Activated naive CD4-positive, alpha-beta T cell treated with anti-CD3 and anti-CD28 coated beads, Interleukin-2, amount 10 ng/mL, durations not matched to agents 7 days and 5 days (primary cell): Measurements from ENCODE around the gene ZNF407.

ENCODE experiments used
- CTCF ChIA-PET: fragments of 350-600 bp; sonication (Branson Sonifier 250); formaldehyde crosslinking; loops from one replicate; lab custom pipeline; 2021; ENCODE audit warnings: antibody characterized with exemption; lab: Charles Lee
- DNase-seq: peaks from one replicate; pipeline ENCODE4 v3.0.0-alpha.2; 2020
- H3K27ac Mint-ChIP-seq: one replicate; pipeline ENCODE4 v1.8.0; 2021; ENCODE audit warnings: mild to moderate bottlenecking, moderate library complexity, mixed read lengths
- H3K27me3 Mint-ChIP-seq: one replicate; pipeline ENCODE4 v1.8.0; 2021; ENCODE audit warnings: mild to moderate bottlenecking, mixed read lengths
- H3K36me3 Mint-ChIP-seq: one replicate; pipeline ENCODE4 v1.8.0; 2021; ENCODE audit warnings: mixed read lengths
- H3K4me1 Mint-ChIP-seq: one replicate; pipeline ENCODE4 v1.8.0; 2021; ENCODE audit warnings: mixed read lengths
- H3K4me3 Mint-ChIP-seq: one replicate; pipeline ENCODE4 v1.8.0; 2021; ENCODE audit warnings: mild to moderate bottlenecking, moderate library complexity, mixed read lengths
- H3K9me3 Mint-ChIP-seq: one replicate; pipeline ENCODE4 v1.8.0; 2021; ENCODE audit warnings: mixed read lengths

The ZNF407 gene

GRCh38 chr18:75066936-75067335 is 469.3 kb downstream of the ZNF407 start:
- Mint-ChIP-seq H3K4me1 (peaks cover 27% of the 10 kb centered on the region), H3K27ac (peak overlapping the region; percentile 46), H3K9me3 (peaks cover under 1% of the 10 kb centered on the region), H3K4me3 (no peak overlapping the region), H3K36me3 (peaks cover 16% of the 10 kb centered on the region), H3K27me3 (no peaks in the 10 kb centered on the region)
- CTCF ChIA-PET, result no interaction called here
- no peak for DNase-seq

GRCh38 chr18:75067996-75068645 is 470.5 kb downstream of the ZNF407 start:
- CTCF ChIA-PET, result no interaction called here
- Mint-ChIP-seq H3K9me3 (peaks cover 5% of the 10 kb centered on the region), H3K4me1 (peaks cover 32% of the 10 kb centered on the region), H3K36me3 (peaks cover 21% of the 10 kb centered on the region), H3K27ac (no peak overlapping the region), H3K27me3 (no peaks in the 10 kb centered on the region), H3K4me3 (no peak overlapping the region)
- no peak for DNase-seq

DNA sequence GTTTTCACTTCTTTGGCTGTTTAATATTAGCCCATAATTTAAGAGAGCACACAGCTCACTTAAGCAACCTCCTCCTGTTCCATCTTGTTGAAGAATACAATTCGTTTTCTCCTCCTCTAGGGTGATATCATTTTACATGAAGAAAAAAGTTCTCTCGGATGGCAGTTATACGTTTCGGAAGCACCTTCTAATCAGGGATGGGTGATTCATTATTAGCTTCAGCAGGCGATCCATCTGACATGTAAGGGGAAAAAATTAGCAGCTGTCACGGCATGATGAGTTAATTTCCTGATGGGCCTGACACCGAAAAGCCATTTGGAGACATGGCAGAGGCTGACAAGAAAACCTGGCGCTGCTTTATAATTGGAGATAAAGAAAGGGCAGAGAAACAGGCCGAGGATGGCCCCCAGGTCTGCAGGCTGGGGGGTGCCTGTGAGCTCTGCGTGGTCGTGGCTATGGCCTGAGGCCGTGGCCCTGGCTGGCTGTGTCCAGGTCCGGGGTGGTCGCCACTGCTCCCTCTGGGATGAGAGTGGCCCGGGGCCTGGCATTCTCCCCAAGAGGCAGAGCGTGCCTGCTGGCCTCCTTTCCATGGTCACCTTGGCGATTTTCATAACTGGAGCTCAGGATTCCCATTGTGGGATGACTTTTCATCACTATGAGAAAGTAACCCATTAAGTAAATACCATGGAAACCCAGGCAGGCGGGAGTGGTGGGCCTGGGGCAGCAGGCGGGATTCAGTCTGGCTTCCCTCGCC is 471.2 kb downstream of the ZNF407 start:
- CTCF ChIA-PET, result no interaction called here
- H3K36me3 Mint-ChIP-seq, result peaks cover 21% of the 10 kb centered on the region
- DNase-seq, result no peak
- no peak overlapping the region for H3K4me3 Mint-ChIP-seq
- H3K27ac Mint-ChIP-seq, result no peak overlapping the region
- H3K27me3 Mint-ChIP-seq, result no peaks in the 10 kb centered on the region
- peaks cover 11% of the 10 kb centered on the region for H3K9me3 Mint-ChIP-seq
- peaks cover 32% of the 10 kb centered on the region for H3K4me1 Mint-ChIP-seq

- Mint-ChIP-seq H3K4me3 (peak overlapping the region; percentile 70), H3K4me1 (peaks cover 32% of the 10 kb centered on the region), H3K36me3 (peaks cover 23% of the 10 kb centered on the region), H3K27ac (peak overlapping the region; percentile 99), H3K27me3 (no peaks in the 10 kb centered on the region), H3K9me3 (peaks cover 17% of the 10 kb centered on the region)
- DNase-seq, result no peak
- CTCF ChIA-PET, result no interaction called here
Measured at GRCh38 chr18:75070235-75070624, 472.6 kb downstream of the ZNF407 start.

- Mint-ChIP-seq H3K27ac (peak overlapping the region; percentile 99), H3K4me3 (peak overlapping the region; percentile 70)
- CTCF ChIA-PET, result no interaction called here
Measured at GRCh38 chr18:75070625-75071483, 473.2 kb downstream of the ZNF407 start.

GRCh38 chr18:75071484-75071785 is 473.8 kb downstream of the ZNF407 start:
- Mint-ChIP-seq H3K27ac (peak overlapping the region; percentile 99), H3K4me1 (peaks cover 32% of the 10 kb centered on the region)
- CTCF ChIA-PET, result interaction anchor here (1.0 kb wide), 1 partner anchor 139 kb away, joined by 3 read pairs; the partner anchor contains the start of gene TSHZ1

More at GRCh38 chr18:75070625-75071483, 473.2 kb downstream of the ZNF407 start:
- peak; percentile 83 for DNase-seq
- Mint-ChIP-seq H3K36me3 (peaks cover 18% of the 10 kb centered on the region), H3K9me3 (peaks cover 21% of the 10 kb centered on the region), H3K27me3 (no peaks in the 10 kb centered on the region), H3K4me1 (peaks cover 32% of the 10 kb centered on the region)

DNA sequence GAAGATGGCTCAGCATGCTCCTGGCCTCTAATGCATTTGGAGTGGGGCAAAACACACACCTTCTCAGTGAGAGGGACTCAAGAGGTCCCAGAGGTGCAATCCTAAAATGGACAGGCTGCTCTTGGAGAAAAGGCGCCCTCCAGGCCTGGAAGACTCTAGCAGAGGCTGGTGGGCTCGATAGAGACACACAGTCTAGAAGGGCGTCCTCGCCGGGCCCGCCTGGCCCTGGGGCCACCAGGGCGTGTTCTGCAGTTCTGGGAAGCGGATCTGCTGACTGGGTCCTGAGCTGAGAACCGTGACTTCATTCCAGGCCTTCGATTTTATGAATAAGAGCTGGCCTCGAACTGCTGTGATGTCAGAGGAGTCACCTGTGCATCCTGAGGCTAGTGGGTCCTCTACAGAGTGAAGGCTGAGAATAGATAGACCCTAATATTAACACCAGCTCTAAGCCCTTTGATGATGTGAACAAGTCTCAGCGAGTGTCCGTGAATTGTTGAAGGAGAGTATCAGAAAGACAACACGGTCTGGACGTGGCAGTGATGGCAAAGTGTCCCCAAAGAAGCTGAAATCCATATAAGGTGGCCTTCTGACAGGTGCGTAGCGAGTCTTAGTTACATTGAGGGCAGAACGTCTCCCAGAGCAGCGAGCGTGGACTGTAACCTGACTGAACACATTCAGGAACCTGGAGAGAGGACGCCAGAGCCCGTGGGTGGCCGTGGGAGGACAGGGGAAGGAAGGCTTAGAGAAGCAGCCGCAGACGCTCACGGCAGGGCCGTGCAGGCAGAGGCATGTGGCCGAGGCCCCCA is 474.4 kb downstream of the ZNF407 start:
- Mint-ChIP-seq H3K4me1 (peaks cover 32% of the 10 kb centered on the region), H3K36me3 (peaks cover 24% of the 10 kb centered on the region), H3K4me3 (peak overlapping the region; percentile 70), H3K9me3 (peaks cover 27% of the 10 kb centered on the region), H3K27me3 (no peaks in the 10 kb centered on the region), H3K27ac (peak overlapping the region; percentile 99)
- no peak for DNase-seq
- CTCF ChIA-PET, result interaction anchor here (1.0 kb wide), 1 partner anchor 138 kb away, joined by 3 read pairs; the partner anchor contains the start of gene TSHZ1

More at GRCh38 chr18:75071484-75071785, 473.8 kb downstream of the ZNF407 start:
- DNase-seq, result no peak
- H3K9me3 Mint-ChIP-seq, result peaks cover 25% of the 10 kb centered on the region
- H3K27me3 Mint-ChIP-seq, result no peaks in the 10 kb centered on the region
- peak overlapping the region; percentile 70 for H3K4me3 Mint-ChIP-seq
- peaks cover 22% of the 10 kb centered on the region for H3K36me3 Mint-ChIP-seq

DNA sequence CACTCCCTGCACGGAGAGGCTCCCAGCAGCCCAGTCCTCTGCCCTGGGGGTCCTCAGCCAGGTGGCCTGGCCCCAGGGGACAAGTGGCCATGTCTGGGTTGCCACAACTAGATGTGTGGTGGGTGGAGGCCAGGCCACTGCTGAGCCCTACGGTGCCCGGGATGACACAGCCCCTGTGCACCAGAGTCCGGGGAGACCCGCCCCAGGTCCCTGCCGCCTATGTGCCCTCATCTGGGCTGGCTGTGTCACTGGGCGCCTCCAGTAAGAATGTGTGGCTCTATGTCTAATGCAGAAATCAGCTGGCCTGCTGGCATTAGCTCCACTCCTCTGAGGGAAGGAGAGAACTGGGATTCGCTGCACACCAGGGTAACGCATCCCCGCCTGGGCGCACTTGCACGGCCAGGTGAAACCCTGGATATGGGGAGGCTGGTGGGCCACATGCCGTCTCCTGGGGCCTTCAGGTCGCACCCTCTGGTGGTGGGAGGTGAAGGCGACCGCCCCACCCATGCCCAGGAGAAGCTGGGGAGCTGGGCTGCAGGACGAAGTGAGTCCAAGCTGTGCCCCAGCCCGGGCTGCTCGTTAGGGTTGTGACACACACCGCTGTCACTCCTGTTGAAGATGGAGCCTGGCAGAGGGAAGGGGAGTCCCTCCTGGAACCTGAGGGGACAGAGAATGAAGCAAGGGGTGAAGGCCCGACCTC is 475.2 kb downstream of the ZNF407 start:
- no peak for DNase-seq
- Mint-ChIP-seq H3K9me3 (peaks cover 30% of the 10 kb centered on the region), H3K4me1 (peaks cover 32% of the 10 kb centered on the region), H3K36me3 (peaks cover 24% of the 10 kb centered on the region), H3K27me3 (no peaks in the 10 kb centered on the region), H3K4me3 (no peak overlapping the region), H3K27ac (peak overlapping the region; percentile 42)
- CTCF ChIA-PET, result interaction anchor here (0.7 kb wide), 1 partner anchor 98 kb away, joined by 3 read pairs; no protein-coding TSS in a partner anchor

- H3K9me3 Mint-ChIP-seq, result peaks cover 36% of the 10 kb centered on the region
- H3K4me3 Mint-ChIP-seq, result no peak overlapping the region
- DNase-seq, result no peak
- H3K4me1 Mint-ChIP-seq, result peaks cover 32% of the 10 kb centered on the region
- CTCF ChIA-PET, result no interaction called here
- no peak overlapping the region for H3K27ac Mint-ChIP-seq
- peaks cover 26% of the 10 kb centered on the region for H3K36me3 Mint-ChIP-seq
- no peaks in the 10 kb centered on the region for H3K27me3 Mint-ChIP-seq
Measured at GRCh38 chr18:75073654-75074053, 476.0 kb downstream of the ZNF407 start.

GRCh38 chr18:75074196-75075015 is 476.7 kb downstream of the ZNF407 start:
- peaks cover 42% of the 10 kb centered on the region for H3K9me3 Mint-ChIP-seq
- no peak overlapping the region for H3K27ac Mint-ChIP-seq
- CTCF ChIA-PET, result no interaction called here
- peaks cover 29% of the 10 kb centered on the region for H3K4me1 Mint-ChIP-seq
- H3K4me3 Mint-ChIP-seq, result no peak overlapping the region
- no peak for DNase-seq
- peaks cover 26% of the 10 kb centered on the region for H3K36me3 Mint-ChIP-seq
- H3K27me3 Mint-ChIP-seq, result no peaks in the 10 kb centered on the region

- Mint-ChIP-seq H3K27me3 (no peaks in the 10 kb centered on the region), H3K9me3 (peaks cover 42% of the 10 kb centered on the region), H3K27ac (no peak overlapping the region), H3K36me3 (peaks cover 23% of the 10 kb centered on the region), H3K4me1 (peaks cover 23% of the 10 kb centered on the region), H3K4me3 (no peak overlapping the region)
- CTCF ChIA-PET, result no interaction called here
- no peak for DNase-seq
Measured at GRCh38 chr18:75075016-75075305, 477.3 kb downstream of the ZNF407 start.

DNA sequence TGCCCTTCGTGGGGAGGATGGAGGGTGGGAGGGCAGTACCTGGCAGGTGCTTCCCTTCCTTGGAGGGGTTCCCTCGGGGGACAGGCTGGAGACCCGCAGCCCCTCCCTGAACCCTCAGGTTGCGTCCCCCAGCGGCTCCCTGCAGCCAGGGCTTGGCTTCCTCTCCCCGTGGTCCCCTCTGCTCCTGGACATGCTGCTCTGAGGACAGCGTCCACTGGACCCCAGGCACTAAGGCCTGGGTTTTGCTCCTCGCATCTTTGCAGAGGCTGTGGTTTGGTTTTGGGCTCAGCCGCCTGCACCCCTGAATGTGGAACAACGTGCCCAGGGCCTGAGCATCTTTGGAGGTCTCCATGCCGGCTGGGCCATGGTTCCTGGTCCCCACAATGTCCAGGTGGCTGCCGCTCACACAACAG is 477.8 kb downstream of the ZNF407 start:
- Mint-ChIP-seq H3K27ac (no peak overlapping the region), H3K27me3 (no peaks in the 10 kb centered on the region), H3K4me1 (peaks cover 19% of the 10 kb centered on the region), H3K9me3 (peaks cover 42% of the 10 kb centered on the region), H3K4me3 (no peak overlapping the region), H3K36me3 (peaks cover 23% of the 10 kb centered on the region)
- CTCF ChIA-PET, result no interaction called here
- DNase-seq, result no peak

DNA sequence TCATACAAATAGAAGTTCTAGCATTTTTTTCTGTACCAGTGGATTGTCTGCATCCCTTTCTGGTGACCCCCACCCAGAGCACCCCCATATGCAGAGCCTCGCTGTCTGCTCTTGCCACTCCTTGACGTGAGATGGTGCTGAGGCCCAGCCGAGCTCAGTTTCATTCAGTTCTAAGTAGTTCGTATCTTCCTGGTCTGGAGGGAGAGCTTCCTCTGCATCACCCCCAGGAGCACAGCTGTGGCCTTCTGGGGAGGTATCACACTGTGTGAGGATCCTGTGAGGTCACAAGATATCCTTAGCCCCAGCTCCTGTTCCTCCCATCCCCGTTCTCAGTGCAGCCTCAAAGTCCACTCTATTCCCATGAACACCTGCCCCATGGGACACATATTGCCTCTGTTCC is 478.6 kb downstream of the ZNF407 start:
- Mint-ChIP-seq H3K4me3 (no peak overlapping the region), H3K9me3 (peaks cover 42% of the 10 kb centered on the region), H3K27ac (no peak overlapping the region), H3K4me1 (peaks cover 10% of the 10 kb centered on the region), H3K27me3 (peaks cover 5% of the 10 kb centered on the region), H3K36me3 (peaks cover 20% of the 10 kb centered on the region)
- no peak for DNase-seq
- CTCF ChIA-PET, result no interaction called here
